Uterus (tissue), 2 donors: Measurements from ENCODE around the gene FOXS1.

Source experiments
- POLR2A ChIP-seq, 2 donors: fragments of 450-650 bp; IDR thresholded peaks; one replicate each; pipeline ENCODE4 v1.6.1; 2016; ENCODE audit warnings: antibody characterized with exemption in 2 of 2, mild to moderate bottlenecking in 1 of 2, moderate library complexity in 1 of 2
- TF ChIP-seq, protein P1 (sequence below), 4 experiments: fragments of 200-600 bp in 2 of 4; fragments of 450-650 bp in 2 of 4; sonication (generic) in 2 of 4; IDR thresholded peaks; one replicate each; pipeline ENCODE4 v1.5.1; 2016 to 2019; ENCODE audit warnings: antibody characterized with exemption in 4 of 4, mild to moderate bottlenecking in 2 of 4, moderate library complexity in 1 of 4

DNA sequence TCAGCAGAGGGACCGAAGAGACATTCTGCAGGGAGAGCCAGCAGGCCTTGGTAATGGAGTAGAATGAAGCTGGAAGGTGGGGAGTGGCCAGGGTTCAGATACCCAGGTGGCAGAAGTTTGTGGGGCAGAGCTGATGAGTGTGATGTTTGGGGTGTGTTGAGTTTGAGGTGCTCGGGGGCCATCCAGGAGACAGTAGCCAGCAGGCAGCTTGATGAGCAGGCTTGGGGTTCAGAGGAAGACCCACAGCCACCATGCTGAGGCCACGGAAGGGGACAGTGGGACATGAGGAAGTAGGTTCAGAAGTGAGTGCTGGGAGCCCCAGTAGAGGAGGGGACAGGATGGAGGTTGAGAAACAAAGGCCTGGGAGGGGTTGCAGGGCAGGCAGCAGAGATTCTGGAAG is 11.1 kb upstream of the FOXS1 start:
- TF ChIP-seq, protein P1, sequence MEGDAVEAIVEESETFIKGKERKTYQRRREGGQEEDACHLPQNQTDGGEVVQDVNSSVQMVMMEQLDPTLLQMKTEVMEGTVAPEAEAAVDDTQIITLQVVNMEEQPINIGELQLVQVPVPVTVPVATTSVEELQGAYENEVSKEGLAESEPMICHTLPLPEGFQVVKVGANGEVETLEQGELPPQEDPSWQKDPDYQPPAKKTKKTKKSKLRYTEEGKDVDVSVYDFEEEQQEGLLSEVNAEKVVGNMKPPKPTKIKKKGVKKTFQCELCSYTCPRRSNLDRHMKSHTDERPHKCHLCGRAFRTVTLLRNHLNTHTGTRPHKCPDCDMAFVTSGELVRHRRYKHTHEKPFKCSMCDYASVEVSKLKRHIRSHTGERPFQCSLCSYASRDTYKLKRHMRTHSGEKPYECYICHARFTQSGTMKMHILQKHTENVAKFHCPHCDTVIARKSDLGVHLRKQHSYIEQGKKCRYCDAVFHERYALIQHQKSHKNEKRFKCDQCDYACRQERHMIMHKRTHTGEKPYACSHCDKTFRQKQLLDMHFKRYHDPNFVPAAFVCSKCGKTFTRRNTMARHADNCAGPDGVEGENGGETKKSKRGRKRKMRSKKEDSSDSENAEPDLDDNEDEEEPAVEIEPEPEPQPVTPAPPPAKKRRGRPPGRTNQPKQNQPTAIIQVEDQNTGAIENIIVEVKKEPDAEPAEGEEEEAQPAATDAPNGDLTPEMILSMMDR (IDR thresholded peaks at IDR 0.05) = no peak
- TF ChIP-seq POLR2A (IDR thresholded peaks at IDR 0.05) = no peak
